Amniotic epithelial cell (primary cell): ENCODE data around the gene CTXND1.

ENCODE experiments used
- DNase-seq: peaks from one replicate; pipeline ENCODE4 v3.0.0-alpha.2; 2010; ENCODE audit warnings: low read depth

The CTXND1 gene

GRCh38 chr15:80180986-80181385, 71.0 kb downstream of the CTXND1 start:
- no peak for DNase-seq

- DNase-seq = no peak
Observed at GRCh38 chr15:80180468-80180867, 71.5 kb downstream of the CTXND1 start.

GRCh38 chr15:80179935-80180334, 72.1 kb downstream of the CTXND1 start:
- no peak for DNase-seq

GRCh38 chr15:80179025-80179759, 72.8 kb downstream of the CTXND1 start:
- DNase-seq = peak; percentile 92

- DNase-seq = peak; percentile 53
Observed at GRCh38 chr15:80177156-80177555, 74.9 kb downstream of the CTXND1 start.

GRCh38 chr15:80176443-80176842, 75.6 kb downstream of the CTXND1 start:
- no peak for DNase-seq

- DNase-seq = no peak
Observed at GRCh38 chr15:80175436-80175835, 76.6 kb downstream of the CTXND1 start.

GRCh38 chr15:80174017-80174746, 77.8 kb downstream of the CTXND1 start:
- DNase-seq = peak; percentile 81

GRCh38 chr15:80173022-80173759, 78.8 kb downstream of the CTXND1 start:
- peak; percentile 69 for DNase-seq

- DNase-seq = peak; percentile 31
Observed at GRCh38 chr15:80172401-80172800, 79.6 kb downstream of the CTXND1 start.

GRCh38 chr15:80171787-80172186, 80.2 kb downstream of the CTXND1 start:
- no peak for DNase-seq

- DNase-seq = no peak
Observed at GRCh38 chr15:80170596-80170995, 81.4 kb downstream of the CTXND1 start.

GRCh38 chr15:80169768-80170357, 82.2 kb downstream of the CTXND1 start:
- no peak for DNase-seq

- DNase-seq = no peak
Observed at GRCh38 chr15:80168421-80168820, 83.6 kb downstream of the CTXND1 start.

- DNase-seq = no peak
Observed at GRCh38 chr15:80167936-80168335, 84.1 kb downstream of the CTXND1 start.

GRCh38 chr15:80163897-80164296, 88.1 kb downstream of the CTXND1 start:
- DNase-seq = no peak

GRCh38 chr15:80163217-80163616, 88.8 kb downstream of the CTXND1 start:
- DNase-seq = no peak

GRCh38 chr15:80162059-80162554, 89.9 kb downstream of the CTXND1 start:
- DNase-seq = peak; percentile 68

- DNase-seq = no peak
Observed at GRCh38 chr15:80161468-80162016, 90.5 kb downstream of the CTXND1 start.

GRCh38 chr15:80160570-80161156, 91.3 kb downstream of the CTXND1 start:
- peak; percentile 97 for DNase-seq

- peak; percentile 99 for DNase-seq
Observed at GRCh38 chr15:80159811-80160569, 92.0 kb downstream of the CTXND1 start.
